NCI-H2171 treated with DMSO at 0.1 percent for 48 hours (cell line): Measurements from ENCODE around the gene HOMER3.
A peak's percentile ranks its signal among the peaks of the same experiment; 100 is the strongest.

ENCODE experiments used
- DNase-seq: peaks from one replicate; lab custom pipeline; 2025; lab: John Stamatoyannopoulos, UW

HOMER3 gene

DNA sequence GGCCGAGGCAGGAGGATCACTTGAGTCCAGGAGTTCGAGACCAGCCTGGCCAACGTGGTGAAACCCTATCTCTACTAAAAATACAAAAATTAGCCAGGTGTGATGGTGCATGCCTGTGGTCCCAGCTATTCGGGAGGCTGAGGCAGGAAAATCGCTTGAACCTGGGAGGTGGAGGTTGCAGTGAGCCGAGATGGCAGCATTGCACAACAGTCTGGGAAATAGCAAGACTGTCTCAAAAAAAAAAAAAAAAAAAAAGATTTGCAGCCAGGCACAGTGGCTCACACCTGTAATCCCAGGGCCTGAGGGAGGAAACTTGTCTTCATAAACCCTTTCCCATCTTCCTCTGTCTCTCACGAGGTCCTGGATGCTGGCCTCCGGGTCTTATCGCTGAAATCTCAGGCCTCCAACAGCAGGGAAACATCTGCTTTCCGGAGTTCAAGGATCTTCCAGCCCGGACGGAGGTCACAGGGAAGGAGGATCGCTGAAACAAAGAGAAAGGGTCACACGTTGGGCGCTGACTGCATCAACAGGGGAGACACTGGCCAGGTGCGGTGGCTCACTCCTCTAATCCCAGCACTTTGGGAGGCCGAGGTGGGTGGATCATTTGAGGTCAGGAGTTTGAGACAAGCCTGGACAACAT is 11.5 kb upstream of the HOMER3 start:
- DNase-seq: peak; percentile 68

DNA sequence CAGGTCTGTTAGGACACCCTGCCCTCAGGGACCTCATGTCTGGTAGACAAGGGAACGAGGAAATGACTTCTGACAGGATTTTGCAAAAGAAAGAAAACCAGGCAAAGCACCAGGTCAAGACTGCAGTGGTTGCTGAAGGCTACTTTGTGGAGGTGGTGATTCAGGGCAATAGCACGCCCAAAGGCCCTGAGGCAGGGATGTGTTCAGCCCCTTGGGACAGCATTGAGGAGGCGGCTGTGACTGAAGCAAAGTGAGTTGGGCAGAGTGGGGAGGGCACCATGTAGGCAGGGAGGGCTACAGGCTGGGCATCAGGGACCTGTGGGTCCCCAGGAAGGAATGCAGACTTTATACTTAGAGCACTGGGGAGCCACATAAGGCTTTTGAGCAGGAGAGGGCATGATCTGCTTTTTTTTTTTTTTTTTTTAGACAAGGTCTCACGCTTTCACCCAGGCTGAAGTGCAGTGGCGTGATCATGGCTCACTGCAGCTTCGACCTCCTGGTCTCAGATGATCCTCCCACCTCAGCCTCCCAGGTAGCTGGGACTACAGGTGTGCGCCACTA is 10.8 kb upstream of the HOMER3 start:
- DNase-seq: no peak

DNA sequence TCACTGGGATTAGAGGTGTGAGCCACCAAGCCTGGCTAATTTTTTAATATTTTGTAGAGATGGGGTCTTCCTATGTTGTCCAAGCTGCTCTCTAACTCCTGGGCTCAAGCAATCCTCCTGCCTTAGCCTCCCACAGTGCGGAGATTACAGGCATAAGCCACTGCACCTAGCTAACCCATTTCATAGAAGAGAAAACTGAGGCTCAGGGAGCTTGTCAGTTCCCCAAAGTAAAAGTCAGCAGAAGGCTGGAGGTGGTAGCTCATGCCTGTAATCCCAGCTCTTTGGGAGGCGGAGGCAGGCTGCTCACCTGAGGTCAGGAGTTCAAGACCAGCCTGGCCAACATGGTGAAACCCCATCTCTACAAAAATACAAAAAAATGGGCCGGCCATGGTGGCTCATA is 8.8 kb upstream of the HOMER3 start:
- DNase-seq: no peak

DNA sequence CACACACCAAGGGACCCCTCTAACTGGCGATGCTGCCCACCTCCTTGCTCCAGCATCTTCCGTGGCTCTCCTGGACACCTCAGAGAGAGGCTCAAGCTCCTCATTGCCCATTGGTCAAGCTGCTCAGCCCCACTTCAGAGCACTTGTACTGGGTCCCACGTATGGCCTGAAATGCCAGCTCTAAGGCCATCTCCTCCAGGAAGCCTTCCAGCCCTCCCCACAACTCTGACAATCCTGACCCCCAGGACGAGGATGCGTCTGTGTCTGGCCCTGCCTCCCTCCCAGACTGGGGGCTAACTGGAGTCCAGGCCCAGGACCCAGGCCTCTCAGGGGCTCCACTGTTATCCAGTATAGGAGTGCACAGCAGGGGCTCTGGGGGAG is 7.9 kb upstream of the HOMER3 start:
- no peak for DNase-seq

DNA sequence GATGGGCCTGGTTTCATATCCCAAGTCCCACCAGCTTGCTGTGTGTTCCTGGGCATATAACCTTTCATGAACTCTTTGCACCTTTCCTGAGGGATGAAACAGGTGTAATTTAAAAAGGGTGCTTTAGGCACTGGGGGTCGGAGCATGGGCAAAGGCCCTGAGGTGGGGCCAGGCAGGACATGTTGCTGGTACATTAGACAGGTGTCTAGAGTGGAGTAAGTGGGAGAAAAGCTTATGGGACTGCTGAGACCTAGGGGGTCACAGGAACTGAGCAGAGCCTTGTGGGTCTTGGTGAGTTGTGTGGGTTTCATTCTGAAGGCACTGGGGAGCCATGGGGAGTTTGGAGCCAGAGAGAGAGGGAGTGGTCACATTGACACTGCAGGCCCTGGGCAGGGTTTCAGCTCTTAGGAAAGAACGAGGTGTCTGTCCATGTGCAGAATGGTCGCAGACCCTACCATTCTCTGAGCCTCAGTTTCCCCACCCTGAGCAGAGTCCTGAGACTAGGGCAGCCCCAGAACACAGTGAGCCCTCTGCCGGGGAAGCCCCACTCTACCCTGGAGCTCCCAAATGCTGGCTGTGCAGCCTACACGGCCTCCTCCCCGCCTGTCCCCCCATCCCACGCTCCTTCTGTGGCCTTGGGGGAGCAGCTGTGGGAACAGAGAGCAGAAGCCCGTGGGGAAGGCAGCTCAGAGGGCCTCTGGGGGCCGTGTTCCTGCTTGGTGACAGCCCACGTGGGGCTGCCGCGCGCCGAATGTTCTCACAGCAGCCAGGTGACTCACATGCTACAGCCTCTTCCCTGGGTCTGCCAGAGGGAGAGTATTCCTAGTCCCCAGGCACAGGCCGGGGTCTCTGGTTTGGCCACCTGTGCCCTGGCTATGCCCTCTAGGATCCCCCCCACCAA is 7.3 kb upstream of the HOMER3 start:
- no peak for DNase-seq

DNA sequence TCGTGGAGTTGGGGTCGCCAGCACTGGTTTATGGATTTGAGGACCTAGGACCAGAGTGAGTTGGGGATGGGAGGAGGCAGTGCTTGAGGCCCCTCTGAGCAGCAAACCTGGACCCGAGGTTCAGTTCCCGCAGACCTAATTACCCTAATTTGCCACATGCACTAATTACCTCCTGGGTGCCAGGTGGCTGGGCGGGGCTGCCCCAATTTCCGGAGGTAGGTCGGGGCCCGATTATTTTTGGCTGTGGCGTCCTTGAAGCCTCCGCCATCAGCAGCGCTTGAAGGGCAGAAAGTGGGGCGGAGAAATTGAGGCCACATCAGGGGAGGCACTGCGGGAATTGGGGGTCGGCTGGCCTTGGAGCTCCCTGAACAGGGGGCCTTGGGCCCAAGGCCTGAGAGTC is 5.9 kb upstream of the HOMER3 start:
- DNase-seq: peak; percentile 48

DNA sequence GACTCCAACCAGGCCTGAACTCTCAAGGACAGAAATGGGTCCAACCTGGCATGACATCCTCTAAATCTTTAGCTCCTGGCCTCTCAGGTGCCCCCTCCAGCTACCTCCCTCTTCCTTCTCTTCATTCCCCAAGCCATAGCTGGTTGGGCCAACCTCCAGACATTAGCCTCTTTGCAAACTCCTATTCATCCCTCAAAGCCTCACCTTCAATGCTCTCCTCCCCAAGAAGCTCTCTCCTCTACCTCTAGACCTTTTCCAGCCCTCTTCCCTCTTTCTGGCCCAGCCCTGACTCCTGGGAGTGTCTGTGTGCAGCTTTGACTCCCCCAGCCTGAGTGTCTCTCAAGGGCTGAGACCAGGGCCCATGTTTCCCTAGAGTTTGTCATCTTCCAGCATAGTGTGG is 5.3 kb upstream of the HOMER3 start:
- no peak for DNase-seq

DNA sequence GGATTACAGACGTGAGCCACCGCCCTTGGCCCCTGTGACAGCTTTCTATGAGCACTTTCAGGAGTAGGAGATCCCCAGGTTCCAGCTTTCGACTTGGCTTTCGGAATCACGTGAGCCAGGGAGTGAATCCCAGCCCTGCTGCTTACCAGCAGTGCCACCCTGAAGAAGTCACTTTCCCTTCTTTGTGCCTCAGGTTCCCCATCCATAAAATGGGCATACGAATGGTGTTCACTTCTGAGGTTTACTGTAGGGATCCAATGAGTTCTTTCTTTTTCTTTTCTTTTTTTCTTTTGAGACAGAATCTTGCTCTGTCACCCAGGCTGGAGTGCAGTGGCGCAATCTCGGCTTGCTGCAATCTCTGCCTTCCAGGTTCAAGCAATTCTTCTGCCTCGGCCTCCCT is 4.3 kb upstream of the HOMER3 start:
- DNase-seq: no peak

DNA sequence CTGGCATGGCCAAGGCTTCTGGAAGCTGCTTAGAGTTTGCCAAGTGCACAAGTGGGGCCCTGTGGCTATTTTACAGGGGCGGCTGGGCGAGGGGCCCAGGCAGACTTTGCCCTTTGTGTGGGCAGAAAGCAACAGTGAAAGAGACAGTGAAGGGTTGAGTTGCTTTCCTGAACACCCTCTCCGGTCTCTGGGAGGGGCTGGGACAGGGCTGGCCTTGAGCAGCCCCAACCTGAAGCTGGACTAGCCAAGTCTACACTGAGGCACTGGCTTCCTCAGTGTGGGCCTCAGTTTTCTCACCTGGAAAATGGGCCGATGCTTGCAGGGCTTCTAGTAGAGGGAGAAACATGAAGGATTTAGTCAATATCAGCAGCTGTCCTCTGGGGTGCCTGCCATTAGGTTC is 2.4 kb upstream of the HOMER3 start:
- DNase-seq: no peak

DNA sequence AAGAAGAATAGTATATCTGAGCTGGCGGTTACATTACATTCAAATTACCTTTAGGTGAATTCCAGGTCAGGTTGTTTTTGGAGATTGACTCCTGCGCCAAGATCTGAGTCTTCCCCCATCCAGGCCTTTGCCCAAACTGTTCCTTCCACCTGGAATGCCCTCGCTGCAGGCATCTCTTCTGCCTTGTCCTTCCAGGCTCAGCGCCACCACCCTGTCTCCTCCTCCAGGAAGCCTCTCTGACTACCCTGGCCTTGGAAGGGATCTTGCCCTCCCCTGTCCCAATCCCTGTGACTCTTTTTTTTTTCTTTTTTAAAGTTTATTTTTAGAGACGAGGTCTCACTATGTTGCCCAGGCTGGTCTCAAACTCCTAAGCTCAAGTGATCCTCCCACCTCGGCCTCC is 1.7 kb upstream of the HOMER3 start:
- no peak for DNase-seq

DNA sequence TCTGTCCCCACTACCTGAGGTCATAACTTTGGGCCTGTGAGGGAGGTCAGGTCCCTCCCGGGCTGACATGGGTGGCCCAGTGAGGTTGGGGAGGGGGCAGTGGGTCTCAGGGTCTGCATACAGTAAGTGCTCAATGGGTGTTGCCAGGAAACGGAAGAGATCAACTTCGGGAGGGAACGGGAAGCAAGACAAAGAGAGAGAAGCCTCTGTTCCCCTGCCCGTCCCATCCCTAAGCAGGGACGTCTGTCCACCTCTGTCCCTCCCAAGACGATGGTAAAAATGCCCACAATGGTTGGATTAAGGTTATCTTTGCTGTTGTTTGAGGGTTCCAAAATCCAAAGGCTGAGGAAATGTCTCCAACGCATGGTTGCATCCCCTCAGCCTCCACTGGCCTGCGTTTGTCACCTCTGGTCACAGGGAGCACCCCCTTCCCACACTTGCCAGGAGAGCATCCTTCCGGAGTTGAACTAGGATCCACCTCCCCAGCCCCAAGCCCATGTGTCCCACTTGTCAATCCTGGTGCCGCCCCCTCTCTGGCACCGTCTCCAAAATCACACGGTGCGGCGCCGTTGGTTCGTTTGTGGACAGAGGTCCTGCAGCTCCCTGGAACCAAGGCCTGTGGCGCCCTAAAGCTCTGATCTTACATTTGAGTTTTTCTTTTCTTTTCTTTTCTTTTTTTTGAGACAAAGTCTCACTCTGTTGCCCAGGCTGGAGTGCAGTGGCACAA is 774 bp upstream of the HOMER3 start:
- no peak for DNase-seq

DNA sequence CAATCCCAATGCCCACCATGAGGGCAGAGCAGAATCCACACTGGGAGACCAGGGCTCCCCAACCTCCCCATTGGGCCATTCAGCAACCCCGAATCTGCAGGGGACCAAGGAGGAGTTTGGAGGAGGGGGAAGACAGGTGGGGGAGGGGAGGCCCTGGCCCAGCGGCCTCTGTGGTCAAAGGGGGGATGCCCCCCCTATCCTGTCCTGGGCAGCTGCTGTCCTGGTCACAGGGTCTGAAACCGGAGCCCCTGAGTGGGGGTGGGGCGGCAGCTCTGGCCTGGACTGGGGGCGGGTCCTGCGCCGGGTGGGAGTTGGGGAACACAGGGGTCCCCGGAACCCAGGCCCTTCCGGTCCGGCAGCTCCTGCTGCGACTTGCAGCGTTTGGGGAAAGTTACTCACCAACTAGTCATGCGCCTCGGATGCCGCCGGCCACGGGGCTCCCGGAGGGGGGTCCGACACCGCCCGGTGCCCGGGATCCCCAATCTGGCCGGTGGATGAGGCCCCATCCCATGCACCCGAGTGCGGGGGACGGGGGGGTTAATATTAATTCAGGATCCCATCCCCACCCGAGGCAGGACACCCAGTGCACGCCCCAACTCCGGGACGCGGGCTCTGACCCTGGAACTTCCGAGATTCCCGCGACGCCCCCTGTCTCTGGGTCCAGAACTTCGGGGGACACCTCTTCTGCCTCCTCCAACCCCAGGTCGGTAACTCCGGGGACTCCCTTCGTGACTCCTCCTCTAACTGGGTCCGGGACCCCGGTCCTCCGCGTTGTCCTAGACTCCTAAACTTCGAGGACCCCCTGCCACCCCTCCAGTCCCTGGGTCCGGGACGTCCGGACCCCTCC is 872 bp downstream of the HOMER3 start:
- no peak for DNase-seq

DNA sequence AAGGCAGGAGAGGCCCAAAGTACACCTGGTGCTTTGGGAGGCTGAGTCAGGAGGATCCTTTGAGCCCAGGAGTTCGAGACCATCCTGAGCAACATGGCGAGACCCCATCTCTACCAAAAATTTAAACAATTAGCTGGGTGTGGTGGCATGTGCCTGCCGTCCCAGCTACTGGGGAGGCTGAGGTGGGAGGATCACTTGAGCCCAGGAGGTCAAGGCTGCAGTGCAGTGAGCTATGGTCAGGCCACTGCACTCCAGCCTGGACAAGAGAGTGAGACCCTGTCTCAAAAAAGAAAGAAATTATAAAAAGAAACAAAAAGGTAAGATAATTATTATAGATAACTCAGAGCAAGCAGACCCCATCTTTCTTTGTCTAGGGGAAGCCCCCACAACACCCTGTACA is 1.9 kb downstream of the HOMER3 start:
- DNase-seq: no peak

DNA sequence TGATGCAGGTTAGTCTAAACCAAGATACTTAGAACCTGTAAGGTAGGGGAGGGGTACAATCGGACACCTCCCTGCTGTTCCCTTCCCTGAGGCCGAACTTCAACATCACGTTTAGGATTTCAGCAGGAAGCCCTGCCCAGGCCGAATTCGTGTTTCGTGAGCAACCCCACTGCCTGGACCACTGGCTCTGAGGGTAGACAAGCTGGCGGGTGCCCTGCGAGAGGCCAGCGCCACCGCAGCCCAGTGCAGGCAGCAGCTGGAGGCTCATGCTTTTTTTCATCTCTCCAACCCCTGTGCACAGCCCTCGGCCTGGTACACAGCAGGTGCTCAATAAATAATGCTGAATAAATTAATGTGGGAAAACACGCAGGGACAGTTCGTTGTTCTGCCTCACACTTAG is 7.7 kb downstream of the HOMER3 start:
- DNase-seq: no peak

DNA sequence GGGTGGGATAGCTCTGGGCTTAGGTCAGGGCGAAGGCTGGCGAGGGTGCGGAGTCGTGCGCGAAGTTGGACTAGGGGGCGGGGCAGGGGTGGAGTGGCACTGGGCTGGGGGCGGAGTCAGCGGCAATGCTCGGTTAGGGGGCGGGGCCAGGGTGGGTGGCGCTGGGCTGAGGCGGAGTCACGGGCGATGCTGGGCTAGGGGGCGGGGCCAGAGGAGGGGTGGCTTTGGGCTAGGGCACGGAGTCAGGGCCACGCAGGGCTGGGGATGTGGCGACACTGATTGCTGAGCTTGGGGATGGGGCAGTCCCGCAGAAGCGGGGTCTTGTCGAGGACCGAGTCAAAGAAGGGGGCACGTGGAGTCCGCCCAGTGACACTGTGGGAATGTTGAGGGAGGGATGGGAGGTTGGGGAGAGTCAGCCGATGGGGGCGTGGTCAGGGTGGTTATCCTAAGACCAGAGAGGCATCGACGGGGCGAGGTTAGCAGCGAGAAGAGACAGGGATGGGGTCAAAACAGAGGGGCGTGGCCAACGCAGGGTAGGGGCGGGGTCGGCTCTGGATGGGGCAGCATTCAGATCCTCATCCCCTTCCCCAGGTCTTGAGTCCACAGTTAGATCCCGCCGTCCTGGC is 8.7 kb downstream of the HOMER3 start:
- DNase-seq: no peak

DNA sequence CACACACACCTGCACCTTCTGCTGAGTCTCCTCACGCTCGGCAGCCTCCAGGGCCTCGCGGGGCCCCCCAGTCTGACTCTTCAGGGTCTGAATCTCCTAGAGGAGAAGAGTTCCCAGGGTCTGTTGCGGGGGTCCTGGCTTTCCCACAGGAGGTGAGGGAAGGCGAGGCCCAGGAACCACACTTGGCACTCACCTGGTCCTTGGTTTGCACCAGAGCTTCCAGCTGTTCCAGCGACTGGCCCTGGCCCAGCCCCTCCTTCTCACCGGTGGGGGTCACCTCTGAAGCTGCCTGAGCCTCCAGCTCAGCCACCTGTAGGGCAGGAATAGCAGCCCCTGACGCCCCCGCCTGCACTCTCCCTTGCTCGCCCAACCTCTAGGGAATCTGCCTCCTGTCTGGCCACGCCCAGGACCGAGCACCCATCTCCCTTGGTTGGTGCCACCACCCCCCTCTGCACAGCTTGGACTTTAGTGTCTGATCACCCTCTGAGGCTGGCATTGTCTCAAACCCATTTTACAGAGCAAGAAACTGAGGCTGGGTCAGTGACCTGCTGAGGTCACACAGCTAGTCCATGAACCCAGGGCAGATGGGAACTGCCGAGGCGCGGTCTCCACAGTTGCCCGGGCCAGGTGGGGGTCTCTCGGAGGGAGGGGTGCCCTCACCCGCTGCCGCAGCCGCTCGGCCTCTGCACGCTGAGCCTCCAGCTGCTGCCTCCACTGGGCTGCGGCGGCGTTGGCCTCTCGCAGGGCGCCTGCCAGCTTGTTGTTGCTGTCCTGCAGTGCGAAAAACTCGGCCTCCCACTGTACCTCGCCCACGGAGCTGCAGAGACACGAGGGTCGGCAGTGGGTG is 9.5 kb downstream of the HOMER3 start:
- no peak for DNase-seq

DNA sequence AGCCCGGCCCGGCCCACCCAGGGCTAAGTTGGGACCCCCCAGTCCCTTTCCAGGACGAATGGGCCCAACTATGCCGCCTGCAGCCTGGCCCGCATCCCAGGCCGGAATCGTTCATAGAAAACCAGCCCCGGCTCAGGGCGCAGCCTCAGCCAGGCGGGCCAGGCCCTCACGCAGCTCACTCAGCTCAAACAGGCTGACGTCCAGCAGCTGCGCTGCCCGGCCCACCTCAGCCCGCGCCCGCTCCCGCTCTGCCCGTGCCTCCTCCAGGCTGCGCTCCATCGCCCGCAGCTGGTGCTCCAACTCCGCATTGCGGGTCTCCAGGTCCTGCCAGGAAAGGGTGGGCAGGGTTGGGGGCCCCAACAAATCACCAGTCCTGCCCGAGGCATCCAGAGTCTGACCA is 11.7 kb downstream of the HOMER3 start:
- no peak for DNase-seq

DNA sequence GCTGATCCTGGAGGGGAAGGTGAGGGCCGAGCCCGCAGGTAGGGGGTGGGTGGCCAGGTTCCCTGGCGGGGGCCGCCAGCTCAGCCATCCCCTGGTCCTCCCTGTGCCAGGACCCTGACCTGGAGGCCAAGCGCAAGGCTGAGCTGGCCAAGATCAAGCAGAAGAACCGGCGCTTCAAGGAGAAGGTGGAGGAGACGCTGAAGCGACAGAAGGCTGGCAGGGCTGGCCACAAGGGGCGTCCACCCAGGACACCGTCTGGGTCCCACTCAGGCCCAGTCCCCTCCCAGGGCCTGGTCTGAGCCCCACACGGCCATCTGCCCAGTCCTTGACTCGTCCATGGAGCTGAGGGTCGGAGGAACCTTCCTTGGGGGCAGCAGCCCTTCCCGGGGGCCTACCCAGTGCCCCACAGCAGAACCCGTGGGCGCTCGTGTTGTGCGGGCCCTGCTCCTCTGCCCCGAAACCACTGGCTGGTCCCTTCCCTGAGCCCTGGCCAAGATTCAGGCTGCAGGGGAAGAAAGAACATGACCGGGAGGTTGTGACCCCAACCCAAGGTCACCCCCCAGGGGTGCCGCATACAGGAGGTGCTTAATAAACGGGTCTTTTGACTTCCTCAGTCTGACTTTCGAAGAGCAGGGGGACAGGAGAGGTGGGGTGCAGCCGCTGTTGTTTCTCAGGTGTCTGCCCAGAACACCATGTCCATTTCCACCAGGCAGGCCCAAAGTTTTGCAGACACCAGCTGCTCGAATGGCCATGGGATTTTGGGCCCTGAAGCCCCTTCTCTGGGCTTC is 12.8 kb downstream of the HOMER3 start:
- DNase-seq: no peak

DNA sequence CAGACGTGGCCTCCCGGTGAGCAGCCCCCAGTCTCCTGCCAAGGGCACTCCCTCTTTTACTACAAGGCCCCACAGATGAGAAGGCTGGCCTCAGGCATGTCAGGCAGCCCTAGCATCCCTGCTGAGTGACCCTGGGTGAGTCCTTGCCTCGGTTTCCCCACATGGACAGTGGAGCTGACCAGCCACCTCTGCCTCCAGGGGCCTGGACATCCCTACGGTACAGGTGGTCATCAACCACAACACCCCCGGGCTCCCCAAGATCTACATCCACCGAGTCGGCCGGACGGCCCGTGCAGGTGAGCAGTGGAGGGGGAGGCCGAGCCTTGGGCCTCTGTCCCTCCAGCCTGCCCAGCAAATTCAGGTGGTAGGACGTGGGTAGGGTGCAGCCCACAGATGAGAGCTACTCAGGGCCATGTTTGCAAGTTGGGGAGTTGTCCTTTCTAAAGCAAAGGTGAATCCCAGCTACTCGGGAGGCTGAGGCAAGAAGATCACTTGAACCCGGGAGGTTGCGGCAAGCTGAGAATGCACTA is 16.3 kb downstream of the HOMER3 start:
- DNase-seq: no peak
